ENCODE data around the gene SLC9A9.

SLC9A9 gene

DNA sequence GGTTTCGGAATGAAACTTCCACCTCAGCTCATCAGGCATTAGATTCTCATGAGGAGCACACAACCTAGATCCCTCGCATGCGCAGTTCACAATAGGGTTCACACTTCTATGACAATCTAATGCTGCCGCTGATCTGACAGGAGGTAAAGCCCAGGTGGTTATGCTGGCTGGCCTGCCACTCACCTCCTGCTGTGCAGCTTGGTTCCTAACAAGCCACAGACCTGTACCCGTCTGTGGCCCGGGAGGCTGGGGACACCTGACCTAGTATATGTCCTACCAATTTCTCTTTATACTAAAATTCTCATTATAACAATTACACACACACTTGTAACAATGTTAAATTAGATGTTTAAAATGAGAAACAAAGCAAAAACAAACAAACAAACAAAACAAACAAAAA is 172.2 kb downstream of the SLC9A9 start:
- no peak for DNase-seq

DNA sequence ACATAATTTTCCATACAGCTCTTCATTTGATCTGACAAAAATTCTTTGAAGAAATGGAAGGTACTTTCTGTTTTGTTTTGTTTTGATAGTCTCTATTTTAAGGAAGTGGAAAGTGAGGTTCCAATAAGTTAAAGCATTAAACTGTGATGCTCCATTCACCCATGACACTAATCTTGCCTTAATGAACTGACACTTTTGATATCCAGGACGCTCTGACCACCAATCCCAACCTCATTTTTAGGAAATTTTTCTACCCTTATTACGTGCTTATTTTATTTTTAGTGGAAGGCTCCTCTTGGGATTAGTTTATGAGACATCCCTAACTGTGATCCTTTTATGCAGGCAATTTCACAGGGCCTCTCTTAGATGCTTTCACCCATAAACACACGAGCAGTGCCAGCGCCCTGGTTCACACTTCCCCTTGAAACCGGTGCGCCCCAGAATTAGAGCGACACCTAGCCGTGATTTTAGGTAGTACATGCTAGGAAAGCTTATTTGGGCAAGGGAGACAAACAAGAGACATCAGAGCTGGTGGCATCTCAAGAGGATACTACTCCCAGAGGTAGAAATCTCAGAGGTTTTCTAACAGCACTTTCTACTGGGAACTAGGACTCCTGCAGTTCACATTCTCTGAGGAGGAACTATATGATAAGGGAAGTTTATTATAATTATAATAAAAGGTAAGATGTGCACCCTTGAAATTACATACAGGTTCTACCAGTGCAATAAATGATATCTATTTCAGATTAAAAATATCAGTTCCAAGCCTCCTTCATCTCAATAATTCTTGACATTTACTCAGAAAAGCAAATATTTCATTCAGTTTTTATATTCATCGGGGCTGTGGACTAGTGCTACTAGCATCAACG is 173.9 kb downstream of the SLC9A9 start:
- peak; percentile 83 for DNase-seq

DNA sequence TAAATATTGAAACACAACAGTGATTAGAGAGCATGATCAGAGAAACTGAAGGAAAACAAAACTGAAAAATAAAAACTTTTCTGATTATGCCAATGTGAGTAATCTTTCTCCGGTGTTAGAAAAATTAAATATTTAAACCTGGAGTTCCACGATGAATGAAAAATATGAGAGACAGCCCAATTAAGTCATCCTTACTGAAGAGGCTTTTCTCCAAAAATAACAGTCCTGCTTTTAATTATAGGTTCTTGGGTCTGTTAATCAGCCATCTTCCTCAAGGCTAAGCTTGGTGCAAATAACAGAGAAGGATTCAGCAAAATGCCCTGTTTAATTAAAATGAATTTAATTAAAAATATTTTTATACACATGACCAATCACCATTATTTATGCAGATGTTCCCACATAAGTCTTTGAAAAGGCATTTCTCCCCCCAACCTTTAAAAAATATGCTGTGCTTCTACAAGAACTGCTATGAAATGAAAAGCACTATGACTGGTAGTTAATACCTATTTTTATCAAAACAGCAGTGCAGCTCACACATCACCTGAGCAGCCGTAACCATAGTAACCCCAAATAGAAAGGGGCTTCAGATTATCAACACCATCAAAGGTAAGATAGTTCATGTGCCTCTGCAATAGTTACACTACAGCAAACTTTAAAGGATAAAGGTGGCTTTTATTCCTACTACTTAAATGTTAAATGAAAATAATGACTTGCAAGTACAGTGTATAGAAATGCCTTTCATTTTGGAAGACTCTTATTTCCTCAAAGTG is 175.7 kb downstream of the SLC9A9 start:
- no peak for DNase-seq

DNA sequence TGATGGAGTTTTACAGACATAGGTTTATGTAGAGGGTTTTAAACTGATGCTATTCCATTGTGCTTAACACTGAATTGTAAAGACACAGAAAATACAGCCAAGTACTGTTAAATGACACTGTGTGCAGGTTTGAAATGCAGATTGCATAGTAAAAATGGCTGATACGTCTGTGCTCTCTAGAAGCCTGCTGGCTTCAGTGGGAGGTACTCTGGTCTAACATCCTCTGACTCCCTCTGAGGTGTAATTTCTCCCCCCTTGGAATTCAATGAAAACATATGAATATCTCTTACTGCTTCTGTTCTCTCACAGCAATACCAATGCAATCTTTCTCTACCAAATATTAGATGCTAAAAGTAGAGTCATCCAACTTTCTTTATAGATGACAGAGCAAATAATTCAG is 176.6 kb downstream of the SLC9A9 start:
- no peak for DNase-seq

DNA sequence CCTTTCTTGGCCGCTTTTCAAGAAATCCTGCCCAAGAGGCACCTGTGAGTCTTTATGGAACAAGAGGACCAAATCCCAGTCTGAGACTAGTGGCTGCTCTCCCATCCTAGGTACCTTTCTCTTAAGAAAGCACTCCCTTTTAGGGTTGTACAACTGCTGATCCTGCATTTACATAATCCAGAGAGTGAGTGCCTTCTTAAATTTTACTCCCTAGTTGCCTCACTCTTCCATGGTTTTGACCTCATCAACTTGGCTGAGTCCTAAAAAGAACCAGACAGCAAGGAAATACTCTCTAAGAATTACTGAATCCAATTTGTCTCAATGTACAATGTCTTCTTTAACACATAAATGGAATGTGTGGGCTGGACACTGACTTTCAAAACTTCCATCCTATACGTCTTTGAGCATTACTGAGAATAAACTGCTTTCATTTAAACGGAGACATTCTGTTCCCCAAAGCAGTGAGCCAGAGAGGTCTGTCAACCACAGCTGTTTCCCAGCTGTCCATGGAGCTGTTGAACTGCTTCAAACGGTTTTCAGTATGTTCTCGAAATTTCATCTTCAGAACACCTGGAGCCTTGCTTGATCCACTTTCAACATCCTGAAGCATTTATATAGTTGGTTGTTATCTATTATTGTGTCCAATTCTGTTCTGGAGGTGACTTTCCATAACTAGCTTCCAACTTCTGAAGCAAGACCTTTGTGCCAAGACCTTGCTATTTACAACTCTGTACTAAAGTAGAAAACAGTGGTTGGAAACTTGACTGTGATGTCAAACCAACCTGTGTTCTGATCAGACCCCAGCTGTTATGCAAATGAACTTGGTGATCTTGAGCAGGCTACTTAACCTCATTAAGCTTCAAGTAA is 179.1 kb downstream of the SLC9A9 start:
- no peak for DNase-seq

DNA sequence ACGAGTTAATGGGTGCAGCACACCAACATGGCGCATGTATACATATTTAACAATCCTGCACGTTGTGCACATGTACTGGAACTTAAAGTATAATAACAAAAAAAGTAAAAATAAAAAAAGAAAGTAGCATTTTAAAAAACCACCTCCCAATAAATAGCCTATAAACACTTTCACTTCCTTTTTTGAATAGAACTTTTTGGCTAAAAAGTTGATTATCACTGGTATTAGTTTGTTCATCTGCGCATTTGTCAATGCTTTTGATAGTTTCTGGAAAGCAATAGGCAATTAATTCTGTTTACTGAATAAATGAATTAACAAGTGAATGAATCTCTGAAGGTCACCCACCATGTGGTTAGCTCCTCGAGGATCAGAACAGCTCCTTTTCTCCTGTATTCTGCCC is 179.9 kb downstream of the SLC9A9 start:
- no peak for DNase-seq

DNA sequence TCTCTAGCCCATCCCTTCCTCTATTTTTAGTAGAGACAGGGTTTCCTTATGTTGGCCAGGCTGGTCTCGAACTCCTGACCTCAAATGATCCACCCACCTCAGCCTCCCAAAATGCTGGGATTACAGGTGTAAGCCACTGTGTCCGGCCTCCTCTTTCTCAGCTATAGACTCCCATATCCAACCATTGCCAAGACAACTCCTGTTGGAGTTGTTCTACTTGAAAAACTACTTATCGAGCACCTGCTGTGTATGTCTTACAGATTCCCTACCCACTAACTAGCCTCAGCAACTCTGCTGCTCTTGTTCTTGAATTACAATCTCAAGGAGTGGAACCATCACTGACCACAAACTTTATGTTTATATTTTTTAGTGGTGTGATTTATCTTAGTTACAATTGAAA is 186.6 kb downstream of the SLC9A9 start:
- no peak for DNase-seq

DNA sequence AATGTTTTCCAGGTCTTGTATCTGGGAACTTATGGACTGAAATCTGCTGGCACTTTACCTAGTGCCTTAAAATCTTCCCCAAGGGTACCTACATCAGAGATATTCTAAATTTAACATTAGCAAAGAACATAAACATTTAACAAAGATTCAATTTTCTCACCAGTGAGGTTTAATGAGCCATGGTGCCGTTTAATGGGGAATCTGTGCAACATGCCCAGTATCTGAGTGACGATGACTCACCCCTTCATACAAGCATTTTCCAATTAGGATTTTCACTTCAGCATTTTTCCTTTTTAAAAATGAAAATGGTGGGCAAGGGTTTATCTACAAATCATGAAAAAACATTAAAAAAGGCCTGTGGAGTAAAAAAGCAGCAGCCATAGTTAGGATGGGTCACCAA is 189.4 kb downstream of the SLC9A9 start:
- DNase-seq = no peak

DNA sequence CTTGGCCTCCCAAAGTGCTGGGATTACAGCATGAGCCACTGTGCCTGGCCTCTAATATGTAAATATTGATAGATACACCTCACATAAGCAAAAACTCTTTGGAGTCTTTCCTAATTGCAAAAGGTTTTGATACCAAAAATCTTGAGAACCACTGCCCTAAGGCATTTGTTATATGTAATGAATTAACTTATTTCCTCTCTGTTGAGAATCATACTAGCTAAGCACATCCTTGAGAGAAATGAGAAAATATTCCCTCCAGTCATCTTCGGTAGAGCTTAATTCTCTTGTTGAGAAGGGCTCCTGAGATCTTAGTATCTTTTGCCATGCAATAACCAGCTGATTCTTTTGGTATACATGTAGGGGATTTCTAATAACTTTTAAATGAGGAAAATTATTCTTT is 190.2 kb downstream of the SLC9A9 start:
- no peak for DNase-seq

DNA sequence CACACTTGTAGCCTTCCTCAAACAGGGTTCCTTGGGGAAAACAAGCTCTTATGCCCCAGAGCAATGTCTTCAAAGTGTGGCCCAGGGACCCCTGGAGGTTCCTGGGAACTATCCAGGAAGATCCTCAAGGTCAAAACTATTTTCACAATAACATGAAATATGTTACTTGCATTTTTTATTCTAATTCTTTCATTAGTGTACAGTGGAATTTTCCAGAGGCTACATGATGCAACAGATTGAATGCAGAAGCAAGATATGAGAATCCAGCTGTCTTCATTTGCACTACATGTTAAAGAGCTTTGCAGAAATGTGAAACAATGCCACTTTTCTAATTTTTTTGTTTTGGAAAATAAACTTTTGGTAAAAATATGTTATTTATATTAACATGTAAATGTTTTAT is 190.9 kb downstream of the SLC9A9 start:
- no peak for DNase-seq

DNA sequence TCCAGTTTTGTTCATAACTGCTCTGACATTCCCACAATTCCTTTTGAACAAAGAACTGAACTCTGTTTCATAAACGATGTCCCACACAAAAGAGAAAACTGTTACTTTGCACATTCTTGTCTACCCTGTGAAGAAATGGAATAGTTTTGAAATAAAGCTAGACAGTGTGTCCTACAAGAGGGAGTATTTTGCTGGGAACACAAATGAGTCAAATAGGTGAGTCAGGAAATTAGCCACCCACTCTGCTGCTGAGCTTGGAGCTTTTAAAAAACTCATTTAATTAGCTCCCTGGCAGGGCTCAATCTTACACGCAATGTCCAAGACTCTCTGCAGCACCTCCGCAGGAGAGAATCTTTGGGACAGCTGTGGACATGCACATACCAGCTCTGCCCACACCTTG is 193.4 kb downstream of the SLC9A9 start:
- DNase-seq = no peak

DNA sequence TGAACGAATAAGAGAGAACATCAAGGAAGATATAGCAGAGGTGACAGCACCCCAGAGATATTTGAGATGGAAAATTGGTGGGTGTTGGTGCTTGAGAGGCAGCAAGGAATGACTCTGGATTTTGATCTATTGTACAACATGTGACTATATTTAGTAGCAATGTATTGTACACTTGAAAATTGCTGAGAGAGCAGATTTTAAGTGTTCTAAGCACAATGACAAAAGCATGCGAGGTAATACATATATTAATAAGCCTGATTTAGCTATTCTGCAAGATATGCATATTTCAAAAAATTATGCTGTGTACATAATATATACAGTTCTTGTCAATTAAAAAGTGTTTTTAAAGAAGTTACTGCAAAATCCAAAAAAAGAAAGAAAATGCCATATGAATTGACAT is 194.3 kb downstream of the SLC9A9 start:
- no peak for DNase-seq

DNA sequence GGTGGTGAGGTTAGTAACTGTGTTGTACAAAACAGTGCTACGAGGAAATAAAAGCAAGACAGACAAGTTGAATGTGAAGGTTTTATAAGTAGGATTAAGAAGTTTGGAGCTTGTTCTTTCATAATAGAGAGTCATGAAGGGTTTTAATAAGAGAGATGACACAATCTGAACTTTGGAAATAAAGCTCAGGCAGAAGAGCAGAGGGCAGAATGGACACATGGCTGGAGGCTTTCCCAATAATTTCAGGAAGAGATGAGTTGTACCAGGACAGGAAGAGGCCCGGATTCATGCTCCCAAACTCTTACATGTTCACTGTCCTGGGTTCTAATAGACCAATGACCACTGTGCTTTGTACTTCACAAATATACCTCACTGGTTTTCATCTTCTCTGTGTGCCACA is 194.8 kb downstream of the SLC9A9 start:
- DNase-seq = no peak

DNA sequence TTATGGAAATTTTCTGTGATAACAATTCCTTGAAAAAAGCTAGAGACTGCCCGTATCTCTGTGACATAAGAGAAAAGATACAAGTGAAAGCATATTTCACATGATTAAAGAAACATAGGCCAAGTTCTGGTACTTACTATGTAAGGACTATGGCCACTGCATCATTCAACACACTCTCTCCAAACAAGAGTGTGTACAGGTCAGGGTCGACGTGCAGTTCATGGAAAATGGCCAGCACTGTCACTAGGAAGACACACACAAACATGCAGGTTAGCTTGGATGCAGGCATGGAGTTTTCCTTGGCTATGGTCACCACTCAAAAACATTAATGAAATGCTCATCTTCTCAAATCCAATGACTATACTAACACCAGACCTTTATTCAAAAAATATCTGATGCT is 196.2 kb downstream of the SLC9A9 start:
- no peak for DNase-seq

DNA sequence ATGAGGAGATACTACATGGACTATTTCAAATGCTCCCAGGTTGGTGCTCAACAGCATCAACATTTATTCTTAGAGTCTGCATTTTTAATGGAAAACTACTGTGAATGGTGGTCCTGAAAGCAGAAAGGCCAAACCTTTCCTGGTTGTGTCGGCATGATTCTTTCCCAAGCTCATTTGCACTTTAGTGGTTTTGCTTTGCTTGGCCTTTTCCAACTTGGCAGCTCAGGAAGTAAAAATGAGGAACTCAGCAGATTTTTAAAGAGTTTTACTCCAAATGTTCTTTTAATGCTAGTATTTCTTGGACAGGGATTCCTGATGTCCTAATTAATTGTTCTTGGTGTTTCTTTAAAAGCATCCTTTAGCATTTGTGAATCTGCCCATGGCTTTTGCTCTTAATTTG is 197.4 kb downstream of the SLC9A9 start:
- no peak for DNase-seq

DNA sequence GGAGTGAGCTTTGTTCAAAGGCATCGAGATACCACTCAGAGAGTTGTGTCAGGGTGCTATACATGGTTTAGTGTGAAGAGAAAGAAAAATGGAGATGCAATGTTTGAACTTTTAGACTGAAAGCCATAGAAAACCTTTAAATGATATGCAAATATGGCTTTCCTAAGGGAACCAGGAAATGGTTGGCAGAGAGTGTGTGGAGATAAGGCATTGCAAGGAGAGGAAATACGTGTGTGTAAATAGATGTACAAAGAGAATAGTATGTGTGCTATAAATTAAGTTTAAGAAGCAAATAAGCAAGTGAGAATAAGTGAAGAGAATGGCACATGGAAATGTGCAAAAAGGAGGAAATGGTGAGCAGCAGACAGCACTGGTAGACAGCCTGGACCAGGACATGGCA is 198.1 kb downstream of the SLC9A9 start:
- DNase-seq = no peak

DNA sequence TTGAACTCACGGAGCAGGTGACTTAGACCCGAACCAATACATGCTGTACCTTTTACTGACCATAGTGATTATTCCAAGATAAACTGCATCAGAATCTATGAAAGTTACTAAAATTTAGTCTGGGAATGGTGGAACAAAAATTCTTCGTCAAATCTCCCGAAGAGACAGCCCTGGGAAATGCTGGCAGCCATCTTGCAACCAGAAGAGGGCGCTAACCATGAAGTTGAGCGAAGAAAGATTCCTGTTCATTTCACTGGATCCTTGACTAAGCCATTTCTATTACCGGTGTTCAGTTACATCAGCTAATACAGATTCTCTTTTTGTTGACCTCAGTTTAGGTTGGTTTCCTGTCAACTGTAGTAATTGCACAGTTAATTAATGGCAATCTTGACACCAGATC is 199.6 kb downstream of the SLC9A9 start:
- no peak for DNase-seq

DNA sequence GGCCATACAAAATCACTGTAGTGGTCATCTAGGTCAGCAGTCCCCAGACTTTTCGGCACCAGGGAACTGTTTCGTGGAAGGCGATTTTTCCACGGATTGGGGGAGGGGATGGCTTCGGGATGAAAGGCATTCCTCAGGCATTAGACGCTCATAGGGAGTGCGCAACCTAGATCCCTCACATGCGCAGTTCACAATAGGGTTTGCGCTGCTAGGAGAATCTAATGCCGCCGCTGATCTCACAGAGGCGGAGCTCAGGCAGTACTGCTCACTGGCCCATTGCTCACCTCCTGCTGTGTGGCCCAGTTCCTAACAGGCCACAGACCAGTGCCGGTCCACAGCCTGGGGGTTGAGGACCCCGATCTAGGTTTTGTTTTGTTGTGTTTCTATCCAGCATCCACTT is 200.1 kb downstream of the SLC9A9 start:
- no peak for DNase-seq

DNA sequence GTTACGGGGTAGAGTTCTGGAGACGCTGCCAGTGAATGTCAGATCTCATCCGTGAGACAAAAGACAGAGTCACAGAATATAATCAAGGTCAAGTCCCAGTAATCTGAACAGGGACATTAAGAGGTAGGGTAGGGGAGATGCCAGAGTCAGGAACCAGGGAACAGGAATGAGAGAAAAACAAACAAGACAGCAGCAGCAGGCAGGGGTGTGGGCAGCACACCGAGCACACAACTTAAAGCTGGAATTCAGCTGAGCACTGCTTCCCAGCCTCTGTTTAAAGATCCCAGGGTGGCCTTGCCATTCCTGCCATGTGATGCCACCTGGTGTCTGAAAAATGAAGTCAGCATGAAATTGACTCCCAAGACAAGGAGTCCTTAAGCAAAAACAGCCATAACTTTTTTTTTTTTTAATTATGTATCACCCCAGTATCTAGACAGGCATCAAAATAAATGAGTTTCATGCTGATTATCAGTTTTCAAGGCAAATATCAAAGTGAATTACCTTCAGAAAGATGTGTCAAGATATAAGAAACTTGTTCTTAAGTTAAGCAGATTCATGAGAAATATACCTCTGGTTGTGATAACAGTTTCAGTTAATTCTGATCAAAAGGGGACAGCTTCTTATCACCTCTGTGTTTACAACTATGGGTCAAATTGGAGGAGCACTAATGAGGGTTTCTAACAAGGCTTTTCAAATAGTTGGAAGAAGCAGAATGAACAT is 203.7 kb downstream of the SLC9A9 start:
- DNase-seq = peak; percentile 5

DNA sequence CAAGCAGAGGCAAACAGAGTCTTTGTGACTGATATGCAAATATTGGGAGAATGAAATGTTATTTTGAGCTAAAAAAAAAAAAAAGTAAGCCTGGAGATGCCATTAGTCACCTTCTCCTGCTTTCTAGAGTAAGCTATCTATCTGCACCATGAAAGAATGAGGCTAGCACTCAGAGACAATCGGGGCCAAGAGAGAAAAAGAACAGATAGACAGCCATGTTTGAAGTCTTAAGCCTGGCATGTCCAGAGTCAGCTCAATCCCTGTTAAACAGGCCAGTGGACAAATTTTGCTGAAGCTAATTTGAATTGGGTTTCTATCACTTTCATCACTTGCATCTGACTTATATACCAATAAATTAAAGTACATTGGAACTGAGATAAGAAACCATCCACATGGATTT is 204.4 kb downstream of the SLC9A9 start:
- no peak for DNase-seq

DNA sequence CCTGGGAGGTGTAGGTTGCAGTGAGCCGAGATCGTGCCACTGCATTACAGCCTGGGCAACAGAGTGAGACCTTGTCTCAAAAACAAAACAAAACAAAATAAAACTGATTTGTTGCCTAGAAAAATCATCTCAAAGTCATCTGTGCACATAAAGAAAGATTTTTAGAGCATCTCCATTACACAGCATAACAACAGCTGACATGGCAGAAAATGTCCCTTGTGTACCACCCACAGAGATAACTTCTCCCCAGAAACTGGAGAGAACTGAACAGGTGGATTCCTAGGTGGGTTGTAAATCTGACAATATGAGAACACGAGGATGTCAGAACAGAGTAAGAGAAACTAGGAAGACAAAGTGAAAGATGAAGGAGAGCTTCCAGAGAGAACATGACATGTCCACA is 207.5 kb downstream of the SLC9A9 start:
- DNase-seq = no peak

DNA sequence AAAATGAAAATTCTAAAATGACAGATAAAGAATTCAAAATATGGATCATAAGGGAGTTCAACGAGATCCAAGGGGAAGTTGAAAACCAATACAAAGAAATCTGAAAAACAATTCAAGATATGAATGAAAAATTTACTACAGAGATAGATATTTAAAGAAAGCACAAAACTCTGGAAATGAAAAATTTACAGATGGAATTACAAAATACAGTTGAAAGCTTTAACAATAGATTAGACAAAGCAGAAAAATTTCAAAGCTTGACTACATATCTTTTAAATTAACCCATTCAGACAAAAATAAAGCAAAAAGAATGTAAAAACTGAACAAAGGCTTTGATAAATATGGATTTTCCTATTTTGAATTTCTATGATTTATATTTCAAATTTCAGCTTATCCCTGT is 211.1 kb downstream of the SLC9A9 start:
- DNase-seq = no peak

DNA sequence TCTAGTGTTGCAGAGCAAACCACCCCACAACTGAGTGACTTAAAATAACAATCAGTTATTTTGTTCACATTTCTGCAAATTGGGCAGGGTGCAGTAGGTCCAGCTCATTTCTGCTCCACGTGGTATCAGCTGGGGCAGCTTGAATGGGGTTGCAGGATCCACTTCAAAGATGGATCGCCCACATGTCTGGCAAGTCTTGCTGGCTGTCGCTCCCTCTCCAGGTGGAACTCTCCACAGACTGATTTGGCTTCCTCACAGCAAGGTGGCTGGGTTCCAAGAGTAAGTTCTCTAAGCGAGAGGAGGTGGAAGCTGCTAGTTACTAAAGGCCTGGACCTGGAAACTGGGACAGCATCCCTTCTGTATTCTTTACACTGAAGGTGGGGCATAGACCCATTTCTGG is 213.3 kb downstream of the SLC9A9 start:
- no peak for DNase-seq

All from stimulated activated CD4-positive, alpha-beta T cell treated with anti-CD3 and anti-CD28 coated beads, Interleukin-4, amount 100 ng/mL, for 24 hours (primary cell).